GM18858 (cell line): ENCODE measurements around the gene NPIPA5.
"Not testable (repeated sequence)": the region's sequence is repeated elsewhere in the genome, so short reads cannot be mapped to it uniquely, and the experiment has no call there.

Experiments
- ATAC-seq: cut with Tn5 transposase; IDR thresholded peaks from one replicate; pipeline ENCODE4 v1.9.1; 2021; ENCODE audit not compliant: unreplicated experiment

Gene NPIPA5

DNA sequence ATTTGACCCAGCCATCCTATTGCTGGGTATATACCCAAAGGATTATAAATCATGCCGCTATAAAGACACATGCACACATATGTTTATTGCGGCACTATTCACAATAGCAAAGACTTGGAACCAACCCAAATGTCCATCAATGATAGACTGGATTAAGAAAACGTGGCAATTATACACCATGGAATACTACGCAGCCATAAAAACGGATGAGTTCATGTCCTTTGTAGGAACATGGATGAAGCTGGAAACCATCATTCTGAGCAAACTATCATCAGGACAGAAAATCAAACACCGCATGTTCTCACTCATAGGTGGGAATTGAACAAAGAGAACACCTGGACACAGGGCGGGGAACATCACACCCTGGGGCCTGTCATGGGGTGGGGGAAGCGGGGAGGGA is 14.9 kb upstream of the NPIPA5 start:
- ATAC-seq, result not testable (repeated sequence)

DNA sequence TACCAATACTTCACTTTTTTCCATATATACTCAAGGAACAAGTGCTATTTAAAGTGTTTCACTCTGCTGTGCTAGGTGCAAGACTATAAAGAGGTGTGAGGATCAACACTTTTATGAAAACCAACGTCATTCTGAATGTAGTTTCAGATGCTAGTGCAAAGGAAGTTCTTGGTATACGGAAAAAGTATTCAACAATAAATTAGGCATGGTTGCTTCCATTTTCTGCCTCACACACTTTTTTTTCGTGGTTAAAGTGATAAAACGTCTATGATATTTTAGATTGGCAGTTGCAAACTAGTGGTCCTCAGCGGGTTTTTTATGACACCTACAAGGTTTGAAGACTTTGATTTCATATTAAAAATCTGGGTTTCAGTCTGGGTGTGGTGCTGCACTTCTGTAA is 11.8 kb upstream of the NPIPA5 start:
- not testable (repeated sequence) for ATAC-seq

DNA sequence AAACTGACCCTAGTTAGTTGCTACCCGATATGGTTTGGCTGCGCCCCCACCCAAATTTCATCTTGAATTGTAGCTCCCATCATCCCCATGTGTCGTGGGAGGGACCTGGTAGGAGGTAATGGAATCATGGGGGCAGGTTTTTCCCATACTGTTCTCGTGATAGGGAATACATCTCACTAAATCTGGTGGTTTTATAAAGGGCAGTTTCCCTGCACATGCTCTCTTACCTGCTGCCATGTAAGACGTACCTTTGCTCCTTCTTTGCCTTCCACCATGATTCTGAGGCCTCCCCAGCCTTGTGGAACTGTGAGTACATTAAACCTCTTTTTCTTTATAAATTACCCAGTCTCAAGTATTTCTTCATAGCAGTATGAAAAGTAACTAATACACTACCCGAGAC is 10.0 kb upstream of the NPIPA5 start:
- not testable (repeated sequence) for ATAC-seq

DNA sequence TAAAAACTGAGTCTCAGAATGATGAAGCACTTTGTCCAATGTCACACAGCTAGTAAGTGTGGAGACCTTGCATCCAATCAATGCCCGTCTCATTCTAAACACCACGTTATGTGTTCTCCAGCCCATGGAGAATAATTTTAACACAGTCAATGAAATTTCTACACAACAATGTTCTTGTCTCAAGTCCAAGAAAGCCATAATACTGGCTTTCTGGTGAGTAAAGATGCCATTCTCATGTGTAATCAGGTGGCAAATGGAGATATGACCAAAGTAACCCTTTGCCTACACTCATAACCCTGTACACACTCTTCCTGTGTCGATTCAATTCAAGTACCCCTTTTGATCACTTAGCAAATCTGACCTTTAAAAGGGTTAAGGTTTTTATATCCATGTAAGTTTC is 4.7 kb upstream of the NPIPA5 start:
- not testable (repeated sequence) for ATAC-seq

DNA sequence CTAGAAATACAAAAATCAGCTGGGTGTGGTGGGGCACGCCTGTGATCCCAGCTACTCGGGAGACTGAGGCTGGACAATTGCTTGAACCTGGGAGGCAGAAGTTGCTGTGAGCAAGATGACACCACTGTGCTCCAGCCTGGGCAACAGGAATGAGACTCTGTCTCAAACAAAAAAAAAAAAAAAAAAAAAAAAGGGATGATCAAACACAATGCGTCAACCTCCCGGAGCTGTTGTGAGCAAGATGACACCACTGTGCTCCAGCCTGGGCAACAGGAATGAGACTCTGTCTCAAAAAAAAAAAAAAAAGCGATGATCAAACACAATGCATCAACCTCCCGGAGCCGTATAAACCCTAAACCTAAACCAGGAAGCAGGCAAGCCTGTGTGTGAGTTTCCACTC is 20.6 kb downstream of the NPIPA5 start:
- ATAC-seq, result not testable (repeated sequence)

DNA sequence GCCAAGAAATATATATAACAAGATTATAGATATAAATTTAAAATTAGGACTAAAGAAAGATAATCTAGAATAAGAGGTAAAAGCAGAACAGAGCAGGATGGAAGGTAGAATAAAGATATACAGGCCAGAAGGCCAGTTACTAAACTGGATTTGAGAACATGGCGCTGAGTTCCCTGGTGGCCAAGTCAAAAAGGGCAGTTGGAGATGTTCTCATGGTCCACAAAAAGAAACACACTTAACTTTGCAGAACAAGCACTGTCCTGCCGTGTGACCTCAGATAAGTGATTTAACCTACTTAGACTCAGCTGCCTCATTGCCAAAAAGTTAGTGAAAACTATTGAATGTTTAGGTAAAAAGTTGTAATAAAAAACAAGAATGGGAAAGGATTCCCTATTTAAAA is 23.2 kb downstream of the NPIPA5 start:
- ATAC-seq, result not testable (repeated sequence)

DNA sequence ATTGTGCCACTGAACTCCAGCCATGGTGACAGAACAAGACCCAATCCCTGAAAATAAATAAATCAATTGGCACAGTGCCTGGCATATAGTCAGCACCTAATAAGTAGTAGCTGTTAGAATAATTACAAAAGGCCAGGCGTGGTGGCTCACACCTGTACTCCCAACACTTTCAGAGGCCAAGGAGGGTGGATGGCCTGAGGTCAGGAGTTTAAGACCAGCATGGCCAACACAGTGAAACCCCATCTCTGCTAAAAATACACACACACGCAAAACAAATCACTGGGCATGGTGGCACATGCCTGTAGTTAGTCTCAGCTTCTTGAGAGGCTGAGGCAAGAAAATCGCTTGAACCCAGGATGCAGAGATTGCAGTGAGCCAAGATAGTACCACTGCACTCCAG is 25.2 kb downstream of the NPIPA5 start:
- ATAC-seq, result not testable (repeated sequence)

DNA sequence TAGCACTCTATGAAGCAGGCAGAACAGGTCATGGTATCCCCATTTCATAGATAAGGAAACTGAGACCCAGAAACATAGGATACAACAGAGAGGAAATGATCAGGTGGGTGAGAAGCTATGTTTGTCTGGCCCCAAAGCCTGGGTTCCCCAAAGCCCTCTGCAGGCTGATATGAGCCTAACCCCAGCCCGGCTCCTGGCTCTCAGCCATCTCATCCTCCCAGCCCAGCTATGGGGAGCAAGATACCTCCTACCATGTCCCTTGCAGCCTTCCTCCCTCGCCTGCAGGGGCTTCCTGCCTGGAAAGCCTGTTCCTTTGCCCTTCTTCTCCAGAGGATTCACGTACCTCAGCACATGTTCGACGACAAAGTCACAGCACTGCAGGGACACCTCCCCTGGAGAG is 26.3 kb downstream of the NPIPA5 start:
- not testable (repeated sequence) for ATAC-seq

DNA sequence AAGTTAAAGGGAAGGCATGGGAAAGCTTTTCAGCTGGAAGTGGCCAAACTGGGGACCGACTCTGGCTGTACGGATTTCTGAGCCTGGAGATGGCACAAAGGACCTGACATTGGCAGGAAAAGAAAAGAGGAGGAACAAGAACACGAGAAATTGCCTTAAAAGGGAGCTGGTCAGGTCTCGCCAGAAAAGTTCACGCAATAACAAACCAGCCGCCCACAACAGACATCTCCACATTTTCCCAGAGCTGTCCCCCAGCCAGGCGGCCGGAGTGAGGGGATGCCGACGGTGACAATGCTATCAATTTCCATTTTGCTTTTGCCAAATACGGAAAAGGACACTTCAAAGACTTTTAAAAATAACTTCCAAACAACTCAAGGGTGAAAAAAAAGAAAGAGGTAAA is 26.8 kb downstream of the NPIPA5 start:
- not testable (repeated sequence) for ATAC-seq

DNA sequence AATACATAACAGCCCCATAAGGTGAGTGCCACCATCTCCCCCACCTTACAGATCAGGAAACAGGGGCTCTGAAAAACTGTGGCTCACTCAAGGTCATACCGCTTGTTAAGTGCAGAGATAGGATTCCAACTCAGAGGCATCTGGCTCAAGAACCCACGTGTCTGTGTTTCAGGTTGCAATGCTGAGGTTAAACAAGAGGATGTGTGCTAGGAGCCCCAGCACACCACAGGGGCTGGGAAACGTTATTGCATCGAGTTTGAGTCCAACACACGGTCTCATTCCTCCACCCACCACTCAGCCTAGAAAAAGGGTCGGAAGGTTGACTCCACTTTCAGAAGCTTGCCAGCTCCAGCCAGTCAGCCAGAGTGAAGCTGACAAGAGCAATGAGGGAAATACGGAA is 29.4 kb downstream of the NPIPA5 start:
- ATAC-seq, result not testable (repeated sequence)

DNA sequence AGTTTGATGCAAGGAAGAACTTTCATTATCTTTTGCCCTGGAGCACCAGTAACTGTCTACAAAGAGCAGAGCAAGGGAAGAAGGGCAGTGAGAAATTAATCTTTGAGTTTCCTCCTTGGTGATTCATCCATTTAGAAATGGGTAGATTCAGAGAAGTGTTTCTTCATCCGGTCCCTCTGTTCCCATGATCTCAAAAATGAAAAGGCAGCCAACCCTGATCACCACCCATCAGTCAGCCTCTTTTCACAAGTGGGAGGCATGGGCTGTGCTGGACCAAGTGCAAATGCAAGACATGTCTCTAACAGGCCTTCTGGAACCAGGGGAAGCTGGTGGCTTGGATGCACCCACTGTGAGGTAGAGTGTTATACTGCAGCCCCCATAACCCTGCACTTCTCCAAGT is 35.8 kb downstream of the NPIPA5 start:
- ATAC-seq, result not testable (repeated sequence)

DNA sequence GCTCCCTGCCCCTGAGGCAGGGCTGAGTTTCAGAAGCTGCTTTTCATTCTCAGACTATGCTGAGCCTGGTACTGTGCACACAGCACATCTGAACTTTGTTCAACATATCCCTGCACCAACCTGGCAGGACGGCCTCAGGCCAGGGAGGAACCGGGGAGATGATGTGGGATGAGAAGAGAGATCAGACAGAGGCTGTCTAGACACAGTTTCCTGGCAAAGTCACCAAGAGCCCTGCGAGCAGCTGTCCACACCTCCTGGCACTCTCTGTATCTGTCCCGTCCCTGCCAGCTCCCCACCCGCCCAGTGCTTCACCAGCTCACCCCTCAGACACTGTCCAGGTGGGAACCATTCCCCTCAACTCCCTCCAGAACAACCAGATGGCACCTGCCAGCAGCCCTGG is 39.1 kb downstream of the NPIPA5 start:
- ATAC-seq, result not testable (repeated sequence)

DNA sequence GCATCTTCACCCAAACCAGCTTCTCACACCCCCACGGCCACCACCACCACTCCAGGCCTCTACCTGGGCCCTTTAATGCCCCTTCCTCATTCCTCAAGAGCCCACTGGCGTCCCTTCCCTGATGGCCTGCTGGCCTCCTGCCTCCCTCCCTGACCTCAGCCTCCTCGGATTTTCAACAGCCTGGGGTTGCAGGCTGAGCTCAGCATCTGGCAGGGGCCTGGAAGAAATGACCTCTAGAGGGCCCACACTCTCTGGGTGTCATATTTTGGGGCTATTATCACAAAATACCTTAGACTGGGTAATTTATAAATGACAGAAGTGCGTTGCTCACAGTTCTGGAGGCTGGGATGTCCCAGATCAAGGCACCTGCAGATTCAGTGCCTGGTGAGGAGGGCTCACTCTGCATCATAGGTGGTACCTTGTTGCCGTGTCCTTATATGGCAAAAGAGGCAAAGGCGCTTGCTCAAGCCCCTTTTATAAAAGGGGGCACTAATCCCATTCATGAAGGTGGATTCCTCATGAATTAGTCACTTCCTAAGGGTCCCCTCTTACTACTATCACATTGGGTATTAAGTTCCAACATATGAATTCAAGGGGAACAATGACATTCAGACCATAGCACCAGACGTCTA is 40.0 kb downstream of the NPIPA5 start:
- not testable (repeated sequence) for ATAC-seq

DNA sequence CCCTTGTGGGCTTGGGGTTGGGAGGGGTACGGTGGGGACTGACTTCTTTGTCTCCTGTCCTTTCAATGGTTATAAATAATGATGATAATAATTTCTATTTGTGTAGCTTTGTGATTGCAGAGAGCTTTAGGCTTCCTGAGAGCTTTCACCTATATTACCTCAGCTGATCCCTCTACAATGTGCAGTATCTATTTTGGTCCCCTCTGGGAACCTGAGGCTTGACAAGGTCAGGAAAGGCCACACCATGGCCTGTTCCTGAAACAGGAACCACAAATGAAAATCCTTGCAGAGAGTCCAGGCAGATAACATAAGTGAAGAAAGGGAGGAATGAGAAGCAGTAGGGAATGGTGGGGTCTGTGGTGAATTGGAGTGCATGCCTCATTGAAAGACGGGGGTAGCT is 42.5 kb downstream of the NPIPA5 start:
- ATAC-seq, result not testable (repeated sequence)

DNA sequence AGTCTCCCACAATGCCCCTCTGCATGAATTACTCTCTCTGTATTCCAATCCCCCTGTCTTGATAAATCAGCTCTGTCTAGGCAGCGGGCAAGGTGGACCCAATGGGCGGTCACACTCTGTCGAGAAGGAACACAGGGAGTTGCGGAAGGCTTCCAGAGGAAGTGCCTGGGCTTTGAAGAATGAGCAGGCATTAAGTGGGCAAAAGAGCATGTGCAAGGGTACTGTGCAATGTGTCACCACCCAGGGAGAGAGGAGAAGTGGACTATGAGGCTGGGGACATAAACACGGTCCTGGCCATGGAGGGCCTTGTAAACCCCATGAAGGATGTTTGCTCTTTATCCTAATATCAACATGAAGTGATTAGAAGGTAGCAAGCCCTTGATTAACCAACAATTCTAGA is 44.1 kb downstream of the NPIPA5 start:
- ATAC-seq, result not testable (repeated sequence)

DNA sequence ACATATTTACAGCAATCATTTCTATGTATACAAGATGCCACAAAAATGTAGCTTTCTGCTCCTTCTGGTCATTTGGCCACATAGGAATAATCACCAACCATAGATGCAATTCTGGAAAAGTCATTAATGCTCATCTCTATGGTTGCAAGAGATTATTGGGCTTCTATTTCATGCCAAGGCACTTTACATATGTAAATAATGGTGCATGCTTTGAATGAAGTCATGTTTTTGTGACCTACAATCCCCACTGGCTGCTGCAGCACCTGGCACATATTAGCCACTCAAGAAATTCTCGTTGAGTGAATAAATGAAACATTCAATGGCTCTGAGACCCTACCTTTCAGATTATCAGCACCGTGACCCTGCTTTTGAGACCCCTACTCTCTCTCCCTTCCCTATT is 47.1 kb downstream of the NPIPA5 start:
- ATAC-seq, result not testable (repeated sequence)

DNA sequence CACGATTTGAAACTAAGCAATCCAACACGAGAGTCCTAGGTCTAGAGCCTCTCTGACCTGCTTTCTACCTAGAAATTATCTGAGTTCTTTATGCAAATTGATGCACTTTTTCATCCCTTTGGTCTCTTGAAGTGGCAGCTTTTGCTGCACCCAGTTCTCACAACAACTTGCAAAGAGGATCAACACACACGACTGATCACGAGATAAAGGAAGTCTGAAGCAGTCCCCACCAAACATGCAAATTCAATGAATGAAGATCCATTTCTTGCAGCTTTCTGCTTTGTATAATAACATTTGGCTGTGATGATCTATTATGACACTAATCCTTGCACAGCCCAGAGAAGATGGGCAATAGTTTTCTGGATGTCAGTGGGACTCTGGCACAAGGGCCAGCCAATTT is 53.1 kb downstream of the NPIPA5 start:
- ATAC-seq, result not testable (repeated sequence)

DNA sequence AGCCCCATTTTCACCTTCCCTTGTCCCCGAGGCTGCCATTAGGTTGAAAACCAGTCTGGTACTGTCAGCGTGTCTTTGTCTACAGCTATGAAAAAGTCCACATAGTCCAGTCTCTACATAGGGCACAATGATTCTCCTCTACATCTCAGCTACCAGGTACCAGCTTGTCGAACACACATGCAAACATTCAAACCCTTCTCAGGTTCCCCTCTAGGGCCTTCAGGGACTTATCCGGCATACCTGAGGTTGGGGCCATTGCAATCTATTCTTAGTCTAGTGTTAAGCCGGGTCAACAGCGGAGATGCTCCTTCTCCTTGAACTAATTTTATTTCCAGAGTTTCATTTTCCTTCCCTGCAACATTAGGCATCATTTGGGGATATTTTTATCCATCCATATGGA is 54.7 kb downstream of the NPIPA5 start:
- ATAC-seq, result not testable (repeated sequence)

DNA sequence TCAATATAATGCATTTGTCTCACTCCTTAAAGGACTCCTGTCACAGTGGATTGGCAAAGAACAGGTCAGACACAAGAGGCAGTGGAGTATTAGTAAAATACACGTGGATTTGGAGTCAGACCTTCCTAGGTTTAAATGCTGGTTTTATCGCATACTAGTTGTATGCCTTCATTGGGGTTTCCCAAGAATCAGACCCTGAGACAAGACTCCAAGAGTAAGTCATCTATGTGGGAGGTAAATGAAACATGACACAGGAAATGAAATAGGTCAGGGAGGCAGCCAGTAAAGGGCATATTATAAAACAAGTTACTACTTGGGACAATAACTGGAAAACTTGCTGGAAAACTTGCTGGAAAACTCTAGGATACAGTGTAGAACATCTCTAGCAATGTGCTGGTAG is 56.9 kb downstream of the NPIPA5 start:
- ATAC-seq, result not testable (repeated sequence)

DNA sequence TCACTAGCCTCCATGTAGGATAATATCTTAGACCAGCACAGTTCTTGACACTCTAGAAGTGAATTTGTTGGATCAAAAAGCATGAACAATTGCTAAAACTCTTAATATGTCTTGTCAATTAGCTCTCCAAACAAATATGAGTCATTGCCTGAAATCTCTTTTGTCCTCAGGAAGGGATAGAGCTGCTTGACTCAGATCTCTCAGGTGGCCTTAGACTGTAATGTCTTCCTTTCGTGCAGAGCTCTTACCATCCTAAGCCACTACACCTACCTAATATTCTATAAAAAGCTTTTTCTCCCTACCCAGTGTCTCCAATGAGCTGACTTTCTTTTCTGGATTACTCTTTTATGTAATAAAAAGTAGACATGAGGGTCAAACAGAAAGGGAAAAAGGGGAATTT is 63.5 kb downstream of the NPIPA5 start:
- ATAC-seq, result not testable (repeated sequence)
